HG03460 (cell line): ENCODE measurements around the gene LBR.

Source experiments
- ATAC-seq: cut with Tn5 transposase; IDR thresholded peaks from one replicate; pipeline ENCODE4 v1.9.1; 2021; ENCODE audit not compliant: unreplicated experiment

The LBR gene

GRCh38 chr1:225446595-225446960, 18.7 kb upstream of the LBR start:
- ATAC-seq: no peak

- no peak for ATAC-seq
Measured at GRCh38 chr1:225445639-225446594, 18.1 kb upstream of the LBR start.

GRCh38 chr1:225442123-225442505, 14.3 kb upstream of the LBR start:
- ATAC-seq: no peak

- peak; percentile 37 for ATAC-seq
Measured at GRCh38 chr1:225441314-225442122, 13.7 kb upstream of the LBR start.

GRCh38 chr1:225440380-225441221, 12.8 kb upstream of the LBR start:
- ATAC-seq: no peak

- ATAC-seq: no peak
Measured at GRCh38 chr1:225437710-225438437, 10.0 kb upstream of the LBR start.

- ATAC-seq: peak; percentile 71
Measured at GRCh38 chr1:225435957-225436392, 8.1 kb upstream of the LBR start.

- ATAC-seq: no peak
Measured at GRCh38 chr1:225435487-225435886, 7.6 kb upstream of the LBR start.

- no peak for ATAC-seq
Measured at GRCh38 chr1:225435076-225435475, 7.2 kb upstream of the LBR start.

GRCh38 chr1:225434046-225434445, 6.2 kb upstream of the LBR start:
- ATAC-seq: no peak

- no peak for ATAC-seq
Measured at GRCh38 chr1:225431081-225431863, 3.4 kb upstream of the LBR start.

- no peak for ATAC-seq
Measured at GRCh38 chr1:225430301-225430700, 2.5 kb upstream of the LBR start.

- ATAC-seq: peak; percentile 0
Measured at GRCh38 chr1:225428881-225429455, 1.1 kb upstream of the LBR start.

- peak; percentile 86 for ATAC-seq
Measured at GRCh38 chr1:225428068-225428880, 436 bp upstream of the LBR start.

GRCh38 chr1:225426395-225427234, 1.2 kb downstream of the LBR start:
- ATAC-seq: no peak

GRCh38 chr1:225425201-225425786, 2.5 kb downstream of the LBR start:
- ATAC-seq: no peak

- no peak for ATAC-seq
Measured at GRCh38 chr1:225424562-225425200, 3.2 kb downstream of the LBR start.
